GM21576 (cell line): ENCODE results near the gene BNIP1.

Experiments used
- ATAC-seq: cut with Tn5 transposase; IDR thresholded peaks from one replicate; pipeline ENCODE4 v1.9.1; 2021; ENCODE audit warnings: mild to moderate bottlenecking, moderate library complexity; ENCODE audit not compliant: unreplicated experiment

BNIP1 gene

DNA sequence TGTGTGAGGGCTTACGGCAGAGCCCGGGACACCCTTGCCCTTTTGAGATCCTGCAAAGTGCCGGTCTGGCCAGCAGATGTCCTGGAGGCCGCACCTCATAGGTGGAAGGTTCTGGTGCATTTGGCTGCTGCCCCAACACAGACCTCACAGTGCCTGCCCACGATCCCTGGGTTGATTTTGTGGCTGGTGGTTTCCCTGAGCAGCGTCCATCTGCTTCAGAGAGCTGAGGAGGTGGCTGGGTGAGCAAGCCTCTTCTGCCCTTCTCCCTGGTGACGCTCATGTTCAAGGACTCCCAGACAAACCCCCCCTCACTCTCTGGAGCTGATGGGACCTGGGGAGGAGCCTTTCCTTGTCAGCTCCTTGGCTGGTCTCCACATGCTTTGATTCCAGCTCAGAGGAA lies 18.9 kb downstream of the BNIP1 start:
- ATAC-seq = no peak

DNA sequence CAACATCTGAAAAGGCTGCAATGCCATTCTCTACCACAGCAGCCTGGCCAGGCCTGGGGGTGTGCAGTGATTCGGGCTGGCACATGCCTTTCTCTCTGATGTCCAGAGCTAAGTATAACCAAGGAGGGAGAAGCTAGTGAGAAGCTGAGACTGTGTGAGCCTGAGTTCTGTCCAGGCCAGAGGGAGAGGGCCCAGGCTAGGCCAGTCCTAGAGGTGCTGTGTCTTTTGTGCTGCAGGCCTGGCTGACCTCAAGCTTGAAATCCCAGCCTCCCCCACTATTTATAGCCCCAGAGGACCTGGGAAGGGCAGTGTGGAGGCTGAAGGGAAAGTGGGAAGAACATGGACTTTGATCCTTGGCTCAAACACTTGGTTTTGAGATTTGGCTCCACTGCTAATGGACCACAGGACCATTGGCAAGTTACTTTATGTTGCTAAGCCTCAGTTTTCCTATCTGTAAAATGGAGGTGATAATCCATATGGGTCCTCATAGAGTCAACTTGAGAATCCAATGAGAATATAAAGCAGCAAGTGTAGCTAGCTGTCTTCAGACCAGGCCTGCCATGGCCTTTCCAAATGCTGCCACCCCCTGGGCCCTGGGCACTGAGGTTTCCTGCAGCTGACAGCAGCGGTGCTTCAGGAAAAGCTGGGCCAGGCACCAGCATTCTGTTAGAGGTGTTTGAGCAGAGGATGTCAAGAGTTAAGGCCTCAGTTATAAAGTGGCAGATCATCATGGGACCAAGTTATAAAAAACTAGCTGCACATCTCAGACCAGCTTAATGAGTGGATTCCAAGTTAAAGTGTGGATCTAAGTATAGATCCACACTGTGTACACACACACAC lies 21.1 kb downstream of the BNIP1 start:
- no peak for ATAC-seq

DNA sequence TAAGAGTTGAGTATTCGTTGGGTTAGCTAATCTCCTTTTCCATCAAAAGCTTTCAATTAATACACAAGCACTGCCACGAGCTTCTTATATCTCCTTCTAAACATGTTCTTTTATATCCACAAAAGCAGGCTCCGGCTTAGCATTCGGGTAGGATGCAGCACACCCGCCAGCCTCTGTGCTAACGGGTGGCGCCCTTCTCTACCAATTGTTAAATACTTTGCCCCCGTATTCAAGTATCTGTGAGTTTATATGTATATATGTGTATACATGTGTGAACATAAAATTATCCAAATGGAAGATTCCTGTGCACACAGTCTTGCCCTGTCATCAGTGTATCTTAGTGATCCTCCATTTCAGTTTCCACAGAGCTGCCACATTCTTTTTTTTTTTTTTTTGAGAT lies 27.8 kb downstream of the BNIP1 start:
- ATAC-seq = no peak

DNA sequence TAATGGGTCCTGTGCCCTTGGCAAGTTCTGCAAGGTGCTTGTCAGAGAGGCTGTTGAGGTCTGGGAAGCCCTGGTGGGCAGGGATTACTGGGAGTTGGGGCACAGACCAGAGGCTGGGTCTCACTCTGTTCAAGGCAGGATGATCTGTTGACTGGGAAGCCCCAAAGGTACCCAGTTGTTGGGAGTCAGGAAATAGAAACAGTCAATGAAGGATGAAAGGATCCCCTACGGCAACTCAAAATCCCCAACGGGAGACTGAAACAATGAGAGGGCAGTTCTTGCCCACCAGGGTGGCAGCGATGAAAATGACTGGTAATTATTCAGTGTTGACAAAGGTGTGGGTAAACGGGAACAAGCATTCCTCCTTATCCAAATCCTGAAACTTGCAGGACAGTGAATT lies 31.2 kb downstream of the BNIP1 start:
- ATAC-seq = no peak

DNA sequence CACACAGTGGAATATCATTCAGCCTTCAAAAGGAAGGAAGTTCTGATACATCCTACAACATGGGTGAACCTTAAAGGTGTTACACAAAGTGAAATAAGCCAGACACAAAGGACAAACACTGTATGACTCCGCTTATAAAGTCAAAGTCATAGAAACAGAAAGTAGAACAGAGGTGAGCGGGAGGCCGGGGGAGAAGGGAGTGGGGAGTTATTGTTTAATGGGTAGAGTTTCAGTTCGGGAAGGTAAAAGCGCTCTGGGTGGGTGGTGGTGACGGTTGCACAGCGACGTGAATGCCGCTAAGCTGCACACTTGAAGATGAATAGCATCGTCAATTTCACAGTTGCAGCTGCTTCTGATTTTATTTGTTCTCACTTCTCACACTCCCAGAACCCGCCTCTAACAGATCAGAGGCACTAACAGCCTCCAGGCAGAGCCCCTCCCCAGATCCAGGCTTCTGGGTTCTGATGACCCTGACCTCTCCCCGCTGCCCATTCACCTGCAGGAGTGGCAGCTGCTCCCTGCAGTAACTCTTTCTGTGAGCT lies 34.1 kb downstream of the BNIP1 start:
- ATAC-seq = no peak

DNA sequence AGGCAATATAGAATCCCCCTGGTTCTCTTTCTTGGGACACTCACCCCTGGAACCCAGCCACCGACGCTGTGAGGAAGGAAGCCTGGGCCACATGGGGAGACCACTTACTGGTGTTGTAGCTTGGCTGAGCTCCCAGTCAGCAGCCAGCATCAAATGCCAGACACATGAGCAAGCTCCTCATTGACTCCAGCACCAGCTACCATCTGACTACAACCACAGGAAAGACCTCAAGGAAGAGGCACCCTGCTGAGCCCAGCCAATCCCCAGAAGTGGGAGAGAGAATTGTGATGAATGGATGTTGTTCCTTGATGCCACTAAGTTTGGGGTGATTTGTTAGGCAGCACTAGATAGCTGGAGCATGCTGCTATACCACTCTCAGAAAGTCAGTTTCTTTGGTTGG lies 36.0 kb downstream of the BNIP1 start:
- no peak for ATAC-seq

DNA sequence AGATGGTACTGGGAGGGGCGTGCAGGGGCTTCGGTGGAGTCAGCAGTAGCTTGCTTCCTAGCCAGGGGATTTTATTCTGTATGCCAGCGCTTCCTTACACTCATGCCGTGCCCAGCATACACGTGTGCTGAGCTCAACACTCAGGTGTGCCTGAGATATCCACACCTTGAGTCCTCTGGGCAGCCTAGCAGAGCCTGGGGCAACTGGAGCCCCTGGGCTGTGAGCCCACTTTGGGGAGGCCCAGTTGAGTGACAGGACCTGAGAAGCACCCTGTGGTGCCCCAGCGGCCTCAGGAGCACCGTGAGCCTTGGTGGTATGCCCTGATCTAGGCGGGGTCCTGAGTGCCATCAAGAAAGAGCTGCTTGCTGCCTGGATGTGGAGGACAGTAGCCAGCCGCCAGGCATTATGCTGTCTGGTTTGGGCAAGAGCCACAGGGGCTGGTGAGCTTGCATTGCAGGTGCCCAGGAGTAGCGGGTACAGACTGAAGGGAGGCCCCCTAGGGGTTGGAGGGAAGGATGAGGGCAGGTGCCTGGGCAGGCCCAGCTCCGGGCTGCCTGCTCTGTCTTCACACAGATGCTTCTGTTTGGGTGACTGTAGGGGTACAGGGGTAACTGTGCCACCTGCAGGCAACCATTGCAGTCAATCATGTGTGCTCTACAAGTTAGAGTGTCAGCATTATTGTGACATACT lies 42.9 kb downstream of the BNIP1 start:
- no peak for ATAC-seq

DNA sequence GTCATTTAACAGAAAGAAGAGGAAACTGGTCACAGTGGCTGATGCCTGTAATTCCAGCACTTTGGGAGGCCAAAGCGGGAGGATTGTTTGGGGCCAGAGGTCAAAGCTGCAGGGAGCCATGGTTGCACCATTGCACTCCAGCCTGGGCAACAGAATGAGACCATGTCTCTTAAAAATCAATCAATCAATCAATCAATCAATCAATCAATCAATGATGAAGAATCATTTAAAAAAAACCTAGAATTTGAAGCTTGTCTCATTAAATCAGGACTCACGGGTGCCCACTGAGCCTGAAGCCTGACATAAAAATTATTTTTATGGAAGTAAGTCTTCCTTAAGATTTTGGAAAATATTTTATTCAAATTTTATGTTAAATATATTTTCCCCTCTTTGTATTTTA lies 43.9 kb downstream of the BNIP1 start:
- ATAC-seq = no peak

DNA sequence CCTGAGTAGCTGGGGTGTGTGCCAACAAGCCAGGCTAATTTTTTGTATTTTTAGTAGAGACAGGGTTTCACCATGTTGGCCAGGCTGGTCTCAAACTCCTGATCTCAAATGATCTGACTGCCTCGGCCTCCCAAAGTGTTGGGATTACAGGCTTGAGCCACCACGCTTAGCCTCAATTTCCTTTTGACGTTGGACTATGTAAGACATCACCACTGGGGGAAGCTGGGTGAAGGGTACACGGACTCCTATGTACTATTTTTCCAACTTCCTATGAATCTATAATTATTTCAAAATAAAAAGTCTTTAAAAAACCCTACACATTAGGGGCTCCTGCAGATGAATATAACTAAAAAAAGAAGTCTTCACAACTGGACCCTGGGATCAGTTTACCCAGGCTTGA lies 46.7 kb downstream of the BNIP1 start:
- no peak for ATAC-seq

DNA sequence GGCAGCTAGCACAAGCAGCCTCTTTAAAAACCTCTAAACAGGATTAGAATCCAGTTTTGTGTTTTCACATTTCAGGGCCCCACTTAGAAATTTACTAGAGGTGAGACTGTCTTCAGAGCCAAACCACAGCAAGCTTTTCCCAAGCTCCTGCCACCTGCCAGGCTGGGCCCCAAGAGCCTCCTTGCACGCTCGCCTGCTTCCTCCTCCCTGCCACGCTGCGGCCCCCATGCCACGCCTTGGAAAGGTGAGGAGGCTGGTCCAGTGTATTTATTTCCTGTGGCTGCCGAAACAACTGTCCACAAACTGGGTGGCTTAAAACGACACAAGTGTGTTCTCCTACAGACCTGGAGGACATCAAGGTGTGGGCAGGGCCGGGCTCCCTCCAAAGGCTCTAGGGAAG lies 47.2 kb downstream of the BNIP1 start:
- ATAC-seq = no peak

DNA sequence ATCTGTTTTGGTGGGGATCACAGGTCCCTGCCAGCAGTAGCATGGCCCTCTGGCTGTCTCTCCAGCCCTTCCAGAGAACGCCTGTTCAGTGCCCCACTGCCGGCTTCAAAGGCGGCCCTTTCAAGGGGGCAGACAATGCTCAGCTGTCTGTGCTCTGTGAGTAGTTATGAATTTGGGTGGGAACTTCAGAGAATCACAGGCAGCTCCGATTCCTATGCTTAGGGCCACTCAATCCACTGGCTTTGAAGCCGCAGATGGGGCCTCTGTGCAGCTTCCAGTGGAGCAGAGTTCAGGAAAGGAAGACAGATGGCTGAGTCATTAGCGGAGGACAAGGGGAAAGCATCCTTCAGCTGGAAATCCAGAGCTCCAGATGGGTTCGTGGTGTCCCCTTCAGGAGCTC lies 48.2 kb downstream of the BNIP1 start:
- ATAC-seq = no peak

DNA sequence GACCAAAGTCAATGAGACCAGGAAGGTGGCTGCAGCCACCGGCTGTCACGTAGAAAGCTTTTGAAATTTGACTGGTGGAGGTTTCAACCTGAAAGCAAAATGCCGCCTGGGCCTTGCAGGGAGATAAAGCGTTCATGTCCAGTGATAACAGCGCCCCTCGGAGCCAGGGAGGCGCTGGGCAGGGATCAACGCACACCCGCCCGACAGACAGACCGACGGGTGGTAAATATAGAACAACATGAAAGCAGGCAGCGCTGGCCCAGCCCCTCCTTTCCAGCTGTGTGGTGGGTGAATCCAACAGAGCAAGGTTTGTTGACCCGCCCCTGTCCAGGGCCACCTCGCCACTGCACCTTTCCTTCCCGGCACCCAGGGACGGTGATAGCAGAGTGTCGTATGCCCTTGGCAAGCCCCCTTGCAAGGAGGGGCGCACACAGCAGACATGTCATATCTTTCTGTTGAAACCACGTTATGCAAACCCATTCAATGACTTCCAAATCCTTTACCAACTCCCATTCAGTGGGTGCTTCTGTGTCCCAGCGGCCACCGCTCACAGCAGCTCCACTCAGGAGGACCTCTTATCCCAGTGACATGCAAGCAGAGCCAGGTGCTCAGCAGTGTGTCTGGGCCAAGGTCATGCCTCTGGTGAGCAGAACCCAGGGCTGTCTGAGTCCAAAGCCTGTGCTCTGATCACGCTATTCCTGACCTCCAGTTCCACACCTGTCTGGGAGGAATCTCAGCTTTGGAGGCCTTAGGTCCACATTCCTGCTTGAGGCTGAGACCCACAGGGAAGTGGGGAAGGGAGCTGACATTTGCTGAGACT lies 52.0 kb downstream of the BNIP1 start:
- ATAC-seq = no peak

DNA sequence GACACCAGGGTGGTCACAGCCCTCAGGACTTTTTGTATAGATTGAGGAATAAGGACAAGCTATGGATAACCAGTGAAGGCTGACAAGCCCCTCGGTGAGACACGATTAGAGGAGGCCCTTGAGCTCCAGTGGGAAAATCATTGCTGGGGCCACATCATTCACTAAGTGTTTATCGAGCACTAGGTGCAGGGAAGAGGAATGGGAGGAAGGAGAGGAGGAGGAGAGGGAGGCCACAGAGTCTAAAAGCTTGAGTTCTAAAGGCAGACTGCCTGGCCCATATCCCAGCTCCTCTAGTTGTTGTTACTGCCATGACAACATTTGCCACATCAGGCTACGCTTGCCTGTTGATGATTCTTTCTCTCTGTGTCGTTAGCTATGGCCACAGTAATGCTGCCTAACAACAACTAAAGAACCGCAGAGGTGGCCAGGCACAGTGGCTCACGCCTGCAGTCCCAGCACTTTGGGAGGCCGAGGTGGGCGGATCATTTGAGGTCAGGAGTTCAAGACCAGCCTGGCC lies 53.1 kb downstream of the BNIP1 start:
- ATAC-seq = no peak

DNA sequence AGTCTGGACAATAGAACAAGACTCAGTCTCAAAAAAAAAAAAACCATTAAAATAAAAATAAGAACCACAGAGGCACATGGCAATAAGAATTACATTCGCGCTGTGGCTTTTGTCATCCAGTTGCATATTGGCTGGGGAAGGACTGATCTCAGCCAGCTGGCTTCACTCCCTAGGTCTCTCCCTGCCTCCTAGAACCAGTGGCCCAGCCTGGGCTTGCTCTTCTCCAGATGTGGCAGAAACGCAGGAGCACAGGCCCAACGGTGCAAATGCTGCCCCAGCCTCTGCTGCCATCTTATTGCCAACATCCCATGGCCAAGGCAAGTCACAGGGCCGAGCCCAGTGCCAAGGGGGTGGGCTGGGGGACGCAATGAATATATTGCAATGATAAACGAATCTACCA lies 53.7 kb downstream of the BNIP1 start:
- ATAC-seq = no peak

DNA sequence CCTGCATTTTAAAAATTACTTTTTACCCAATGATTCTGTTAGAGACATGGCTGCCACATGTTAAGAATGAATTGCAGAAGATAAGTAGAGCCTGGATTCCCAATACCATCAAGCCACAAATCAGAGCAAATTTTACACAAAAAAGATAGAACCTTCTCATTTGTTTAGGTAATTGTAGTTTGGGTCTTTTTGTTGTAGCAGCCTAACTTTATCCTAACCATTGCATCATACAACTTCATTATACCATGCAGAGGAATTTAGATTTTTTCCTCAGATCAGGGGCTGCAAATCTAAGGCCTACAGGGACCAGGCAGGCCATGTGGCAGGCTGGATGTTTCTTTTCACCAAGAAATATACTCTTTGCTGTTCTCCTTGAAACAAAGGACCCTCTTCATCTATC lies 56.0 kb downstream of the BNIP1 start:
- no peak for ATAC-seq

DNA sequence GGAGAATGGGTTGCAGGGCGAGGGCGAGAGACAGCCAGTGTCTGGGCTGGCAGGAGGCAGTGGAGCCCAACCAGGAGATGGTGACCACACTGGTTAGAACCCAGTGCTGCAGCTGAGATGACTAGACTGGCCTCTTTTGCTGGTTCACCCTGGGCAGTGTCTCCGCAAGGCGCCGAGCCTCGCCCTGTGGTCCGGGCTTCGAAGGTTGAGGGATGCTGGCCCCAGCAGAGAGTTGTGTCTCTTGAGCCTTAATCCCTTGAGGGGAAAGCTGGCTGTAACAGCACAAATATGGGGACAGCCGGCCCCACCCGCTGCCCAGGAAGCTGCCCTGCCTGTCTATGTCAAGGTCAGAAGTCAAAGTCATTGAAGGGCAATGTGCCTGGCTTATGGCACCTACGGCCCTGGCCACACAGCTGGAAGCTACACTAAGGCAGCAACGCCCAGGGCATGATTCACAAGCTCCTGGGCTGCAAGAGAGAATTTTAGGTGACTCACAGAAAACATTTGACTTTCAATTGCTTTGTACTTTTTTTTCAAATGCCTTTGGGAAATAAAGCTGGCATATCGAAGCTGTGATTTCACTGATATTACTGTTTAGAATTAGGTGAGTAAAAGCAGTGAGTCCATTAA lies 57.4 kb downstream of the BNIP1 start:
- no peak for ATAC-seq

DNA sequence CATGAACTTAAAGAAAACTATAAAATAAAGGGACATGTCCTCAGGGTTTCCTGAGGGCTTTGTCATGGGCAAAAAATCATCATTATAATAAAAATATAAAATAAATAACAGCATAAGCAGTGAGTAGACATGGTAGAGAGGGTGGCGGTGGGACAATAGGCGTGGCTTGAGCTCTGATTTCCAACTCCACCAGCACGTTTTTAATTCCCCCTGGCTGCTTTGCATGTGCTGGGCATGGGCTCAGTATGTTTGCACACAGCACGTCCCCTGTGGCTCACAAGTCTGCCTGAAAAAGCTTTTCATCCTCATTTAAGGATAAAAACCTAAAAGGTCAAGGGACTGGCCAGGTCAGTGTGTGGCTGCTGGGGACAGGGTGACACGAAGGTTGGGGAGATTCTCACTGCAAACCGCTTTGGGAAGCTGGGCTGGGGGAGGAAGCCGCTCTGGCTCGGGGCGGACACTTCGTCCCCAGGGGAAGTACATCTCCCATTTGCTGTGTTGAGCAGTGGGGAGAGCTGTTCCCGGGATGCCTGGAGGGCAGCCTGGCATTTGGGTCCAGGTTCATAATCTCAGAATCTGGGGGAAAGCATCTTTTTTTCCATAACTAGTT lies 58.0 kb downstream of the BNIP1 start:
- ATAC-seq = no peak

DNA sequence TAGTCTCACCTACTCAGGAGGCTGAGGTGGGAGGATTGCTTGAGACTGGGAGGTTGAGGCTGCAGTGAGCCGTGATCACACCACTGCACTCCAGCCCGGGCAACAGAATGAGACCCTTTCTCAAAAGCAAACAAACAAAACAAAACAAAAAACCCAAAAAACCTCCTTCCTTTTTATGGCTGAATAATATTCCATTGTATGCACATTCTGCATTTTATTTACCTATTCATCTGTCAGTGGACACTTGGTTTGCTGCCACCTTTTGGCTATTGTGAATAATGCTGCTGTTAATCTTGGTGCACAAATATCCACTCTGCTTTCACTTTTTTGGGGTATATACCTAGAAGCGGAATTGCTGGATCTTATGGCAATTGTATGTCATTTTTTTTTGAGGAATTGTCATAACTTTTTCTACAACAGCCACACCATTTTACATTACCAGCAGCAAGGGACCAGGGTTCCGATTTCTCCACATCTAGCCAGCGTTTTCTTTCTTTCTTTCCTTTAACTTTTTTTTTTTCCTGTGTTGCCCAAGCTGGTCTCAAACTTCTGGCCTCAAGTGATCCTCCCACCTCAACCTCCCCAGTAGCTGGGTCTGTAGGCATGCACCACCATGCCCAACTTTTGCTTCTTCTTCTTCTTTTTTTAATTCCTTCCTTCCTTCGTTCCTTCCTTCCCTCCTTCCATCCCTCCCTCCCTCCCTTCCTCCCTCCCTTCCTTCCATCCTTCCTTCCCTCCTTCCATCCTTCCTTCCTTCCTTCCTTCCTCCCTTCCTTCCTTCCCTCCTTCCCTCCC lies 60.1 kb downstream of the BNIP1 start:
- no peak for ATAC-seq

DNA sequence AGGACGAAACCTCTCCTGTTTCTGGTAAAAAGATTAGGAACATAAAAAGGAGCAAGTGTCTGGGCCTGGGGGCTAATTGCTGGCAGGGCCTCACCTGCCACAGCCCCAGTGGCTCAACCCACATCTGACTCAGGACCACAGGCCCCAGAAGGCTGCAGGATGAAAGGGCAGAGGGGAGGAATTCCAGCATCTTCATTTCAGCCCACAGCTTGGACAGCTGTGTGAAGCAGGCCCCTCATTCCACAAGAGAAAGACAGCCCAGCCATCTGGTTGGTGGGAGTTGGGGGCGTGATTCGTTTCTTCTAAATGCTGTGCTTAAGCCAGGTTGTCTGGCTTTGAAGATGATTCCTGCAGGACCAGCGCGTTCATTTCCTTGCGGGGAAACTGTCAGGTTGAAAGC lies 61.6 kb downstream of the BNIP1 start:
- no peak for ATAC-seq

DNA sequence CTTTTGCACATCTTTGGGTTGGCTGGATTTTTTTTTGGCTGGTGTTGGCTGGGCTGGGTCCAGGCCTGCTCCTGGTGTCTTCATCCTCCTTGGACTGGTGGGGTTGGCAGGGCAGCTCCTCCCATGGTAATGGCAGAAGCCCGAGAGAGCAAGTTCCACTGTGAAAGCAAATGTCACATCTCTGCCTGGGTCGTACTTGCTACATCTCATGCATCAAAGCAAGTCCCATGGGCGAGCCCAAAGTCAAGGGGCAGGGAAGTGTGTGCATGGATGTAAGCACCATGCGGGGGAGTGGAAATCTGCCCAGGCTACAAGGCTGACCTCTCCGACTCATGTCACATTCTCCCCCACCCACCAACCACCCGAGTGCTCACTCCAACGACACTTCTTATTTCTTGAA lies 64.0 kb downstream of the BNIP1 start:
- ATAC-seq = no peak
